ENCODE measurements around the gene PDZD2.

Gene PDZD2

DNA sequence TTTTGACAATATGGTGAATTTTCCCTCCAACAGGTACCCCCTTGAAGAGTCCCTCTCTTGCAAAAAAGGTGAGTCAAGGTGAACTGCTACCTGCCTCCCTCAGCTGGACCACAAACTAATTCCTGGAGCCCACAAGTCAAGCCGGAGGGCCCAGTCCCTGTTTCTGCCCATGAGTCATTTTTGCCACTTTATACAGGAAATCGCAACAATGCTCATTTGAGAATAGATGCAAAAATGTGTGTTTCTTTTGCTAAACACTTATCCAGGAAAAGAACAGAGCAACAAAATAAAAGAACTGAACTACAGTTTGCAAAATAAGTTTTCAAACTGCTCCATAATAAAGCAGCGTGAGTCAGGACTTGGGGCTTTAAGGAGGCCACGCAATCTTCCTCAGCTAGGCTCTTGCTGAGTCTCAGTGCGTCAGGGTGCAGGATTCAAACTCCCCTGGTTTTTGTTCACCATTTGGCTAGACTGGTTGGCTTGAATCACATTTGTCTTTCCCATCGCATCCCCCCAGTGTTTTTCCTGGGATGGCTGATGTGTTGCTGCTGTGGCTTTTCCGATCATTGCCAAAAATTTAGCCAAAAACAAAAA, 432.5 kb downstream of the PDZD2 start:
- Histone ChIP-seq H3K4me2 (ENCODE audit: low read depth, low read length) (no peak overlapping the region), H4K20me1 (ENCODE audit: insufficient read depth, low read length) (no peaks in the 10 kb centered on the region), H3K27ac (ENCODE audit: low read length) (no peak overlapping the region), H3K4me1 (ENCODE audit: low read length) (no peaks in the 10 kb centered on the region), H3K9me3 (replicated peaks; ENCODE audit: insufficient read depth, low read length) (no peaks in the 10 kb centered on the region), H3K9ac (ENCODE audit: low read length) (no peak overlapping the region), H3K9me2 (replicated peaks; ENCODE audit: insufficient read depth, low read length) (no peaks in the 10 kb centered on the region), H2AFZ (ENCODE audit: low read length) (no peak overlapping the region), H3K79me2 (ENCODE audit: low read length) (no peaks in the 10 kb centered on the region), H3K27me3 (replicated peaks; ENCODE audit: insufficient read depth, low read length) (no peaks in the 10 kb centered on the region), H3K36me3 (replicated peaks; ENCODE audit: insufficient read depth, low read length) (no peaks in the 10 kb centered on the region), H3K4me3 (ENCODE audit: low read length) (no peak overlapping the region), H3F3A (ENCODE audit: insufficient read depth, low read length) (no peaks in the 10 kb centered on the region)
- DNase-seq, result no peak
- TF ChIP-seq EZH2phosphoT487 (IDR thresholded peaks at IDR 0.05; ENCODE audit: low read length) (no peak), EZH2 (optimal IDR thresholded peaks at IDR 0.05; ENCODE audit: low read depth, low read length) (no peak)
- TF ChIP-seq, protein P1, sequence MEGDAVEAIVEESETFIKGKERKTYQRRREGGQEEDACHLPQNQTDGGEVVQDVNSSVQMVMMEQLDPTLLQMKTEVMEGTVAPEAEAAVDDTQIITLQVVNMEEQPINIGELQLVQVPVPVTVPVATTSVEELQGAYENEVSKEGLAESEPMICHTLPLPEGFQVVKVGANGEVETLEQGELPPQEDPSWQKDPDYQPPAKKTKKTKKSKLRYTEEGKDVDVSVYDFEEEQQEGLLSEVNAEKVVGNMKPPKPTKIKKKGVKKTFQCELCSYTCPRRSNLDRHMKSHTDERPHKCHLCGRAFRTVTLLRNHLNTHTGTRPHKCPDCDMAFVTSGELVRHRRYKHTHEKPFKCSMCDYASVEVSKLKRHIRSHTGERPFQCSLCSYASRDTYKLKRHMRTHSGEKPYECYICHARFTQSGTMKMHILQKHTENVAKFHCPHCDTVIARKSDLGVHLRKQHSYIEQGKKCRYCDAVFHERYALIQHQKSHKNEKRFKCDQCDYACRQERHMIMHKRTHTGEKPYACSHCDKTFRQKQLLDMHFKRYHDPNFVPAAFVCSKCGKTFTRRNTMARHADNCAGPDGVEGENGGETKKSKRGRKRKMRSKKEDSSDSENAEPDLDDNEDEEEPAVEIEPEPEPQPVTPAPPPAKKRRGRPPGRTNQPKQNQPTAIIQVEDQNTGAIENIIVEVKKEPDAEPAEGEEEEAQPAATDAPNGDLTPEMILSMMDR (IDR thresholded peaks at IDR 0.05; ENCODE audit: low read length), result no peak

- no peaks in the 10 kb centered on the region for H3K36me3 ChIP-seq (replicated peaks; ENCODE audit: insufficient read depth, low read length)
- no peak overlapping the region for H3K4me2 ChIP-seq (ENCODE audit: low read depth, low read length)
- no peaks in the 10 kb centered on the region for H3K9me2 ChIP-seq (replicated peaks; ENCODE audit: insufficient read depth, low read length)
- no peaks in the 10 kb centered on the region for H3K9me3 ChIP-seq (replicated peaks; ENCODE audit: insufficient read depth, low read length)
- DNase-seq, result no peak
- no peaks in the 10 kb centered on the region for H3F3A ChIP-seq (ENCODE audit: insufficient read depth, low read length)
- H2AFZ ChIP-seq (ENCODE audit: low read length), result no peak overlapping the region
- no peak overlapping the region for H3K9ac ChIP-seq (ENCODE audit: low read length)
- H3K27me3 ChIP-seq (replicated peaks; ENCODE audit: insufficient read depth, low read length), result no peaks in the 10 kb centered on the region
- H3K79me2 ChIP-seq (ENCODE audit: low read length), result no peaks in the 10 kb centered on the region
- no peak overlapping the region for H3K27ac ChIP-seq (ENCODE audit: low read length)
- no peaks in the 10 kb centered on the region for H3K4me1 ChIP-seq (ENCODE audit: low read length)
- H3K4me3 ChIP-seq (ENCODE audit: low read length), result no peak overlapping the region
- no peak for TF ChIP-seq EZH2phosphoT487 (IDR thresholded peaks at IDR 0.05; ENCODE audit: low read length)
- TF ChIP-seq EZH2 (optimal IDR thresholded peaks at IDR 0.05; ENCODE audit: low read depth, low read length), result no peak
- TF ChIP-seq, protein P1 (IDR thresholded peaks at IDR 0.05; ENCODE audit: low read length), result no peak
- H4K20me1 ChIP-seq (ENCODE audit: insufficient read depth, low read length), result no peaks in the 10 kb centered on the region
These were observed 433.1 kb downstream of the PDZD2 start for GRCh38 chr5:32072054-32072453.

GRCh38 chr5:32074401-32074800, 435.5 kb downstream of the PDZD2 start:
- no peaks in the 10 kb centered on the region for H3K36me3 ChIP-seq (replicated peaks; ENCODE audit: insufficient read depth, low read length)
- no peaks in the 10 kb centered on the region for H3K79me2 ChIP-seq (ENCODE audit: low read length)
- DNase-seq, result no peak
- H2AFZ ChIP-seq (ENCODE audit: low read length), result no peak overlapping the region
- H3K4me3 ChIP-seq (ENCODE audit: low read length), result no peak overlapping the region
- H3K4me1 ChIP-seq (ENCODE audit: low read length), result no peaks in the 10 kb centered on the region
- H3K27me3 ChIP-seq (replicated peaks; ENCODE audit: insufficient read depth, low read length), result no peaks in the 10 kb centered on the region
- no peak overlapping the region for H3K27ac ChIP-seq (ENCODE audit: low read length)
- no peaks in the 10 kb centered on the region for H4K20me1 ChIP-seq (ENCODE audit: insufficient read depth, low read length)
- H3F3A ChIP-seq (ENCODE audit: insufficient read depth, low read length), result no peaks in the 10 kb centered on the region
- H3K4me2 ChIP-seq (ENCODE audit: low read depth, low read length), result no peak overlapping the region
- TF ChIP-seq EZH2 (optimal IDR thresholded peaks at IDR 0.05; ENCODE audit: low read depth, low read length) (no peak), EZH2phosphoT487 (IDR thresholded peaks at IDR 0.05; ENCODE audit: low read length) (no peak)
- TF ChIP-seq, protein P1 (IDR thresholded peaks at IDR 0.05; ENCODE audit: low read length), result no peak
- H3K9me2 ChIP-seq (replicated peaks; ENCODE audit: insufficient read depth, low read length), result no peaks in the 10 kb centered on the region
- no peak overlapping the region for H3K9ac ChIP-seq (ENCODE audit: low read length)
- H3K9me3 ChIP-seq (replicated peaks; ENCODE audit: insufficient read depth, low read length), result no peaks in the 10 kb centered on the region

Measured in MM.1S (cell line).